ENCODE measurements around the gene HHIPL2.

The HHIPL2 gene

DNA sequence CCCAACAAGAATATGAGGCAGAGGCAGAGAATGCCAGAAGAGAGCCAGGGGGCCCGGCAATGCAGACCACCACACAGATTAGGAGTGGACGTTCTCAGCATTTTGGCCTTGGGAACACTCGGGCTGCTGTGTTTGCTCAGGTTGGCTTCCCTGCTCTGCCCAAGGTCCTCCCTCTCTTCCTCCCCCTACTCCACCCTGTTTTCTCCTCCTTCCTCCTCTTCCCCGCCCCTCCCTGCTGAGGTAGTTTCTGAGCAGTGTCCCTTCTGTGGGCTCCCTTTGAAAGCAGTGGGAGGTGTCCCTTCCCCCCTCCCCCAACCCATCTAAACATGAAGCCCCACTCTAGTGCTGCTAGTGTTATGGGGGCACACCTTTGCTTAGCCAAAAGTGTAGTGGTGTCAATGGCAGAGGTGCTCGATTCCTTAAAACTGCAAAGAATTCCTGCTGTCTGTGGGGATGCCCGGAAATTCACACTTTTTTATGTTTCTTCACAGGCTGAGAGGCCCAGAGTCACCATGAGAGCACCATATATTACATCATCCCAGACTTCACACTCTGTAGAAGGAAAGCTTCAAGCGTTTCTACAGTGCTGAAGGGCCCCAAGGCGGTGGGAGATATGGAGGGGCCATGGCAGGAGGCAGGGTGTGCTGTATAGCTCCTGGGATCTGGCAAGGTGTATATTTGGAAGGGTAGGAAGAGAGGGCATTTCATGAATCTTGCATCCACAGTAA lies at the start of gene HHIPL2:
HHIPL2 (minus strand) TSS at position 161 of the 728 bp plus-strand sequence; CDS start at position 101, 60 bp downstream.
- no peak for DNase-seq (ENCODE audit: low read depth in 1 of 2, low spot score in 1 of 2)

DNA sequence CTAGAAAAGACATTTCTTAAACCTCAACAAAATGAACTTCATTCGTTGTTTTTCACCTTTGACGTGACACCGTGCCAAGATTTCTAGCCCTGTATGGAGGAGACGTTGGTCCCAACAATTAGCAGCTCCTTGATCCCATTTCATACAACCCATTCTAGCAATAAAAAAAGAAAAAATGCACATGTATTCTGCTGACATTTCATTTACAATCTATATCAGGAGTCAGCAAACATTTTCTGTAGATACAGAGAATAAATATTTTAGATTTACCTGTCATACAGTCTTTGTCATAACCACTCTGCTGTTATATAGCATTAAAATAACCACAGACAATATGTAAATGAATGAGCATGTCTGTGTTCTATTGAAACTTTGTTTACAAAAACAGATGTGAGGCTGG lies 48.8 kb upstream of the HHIPL2 start:
- DNase-seq (ENCODE audit: low read depth in 1 of 2, low spot score in 1 of 2), result no peak

DNA sequence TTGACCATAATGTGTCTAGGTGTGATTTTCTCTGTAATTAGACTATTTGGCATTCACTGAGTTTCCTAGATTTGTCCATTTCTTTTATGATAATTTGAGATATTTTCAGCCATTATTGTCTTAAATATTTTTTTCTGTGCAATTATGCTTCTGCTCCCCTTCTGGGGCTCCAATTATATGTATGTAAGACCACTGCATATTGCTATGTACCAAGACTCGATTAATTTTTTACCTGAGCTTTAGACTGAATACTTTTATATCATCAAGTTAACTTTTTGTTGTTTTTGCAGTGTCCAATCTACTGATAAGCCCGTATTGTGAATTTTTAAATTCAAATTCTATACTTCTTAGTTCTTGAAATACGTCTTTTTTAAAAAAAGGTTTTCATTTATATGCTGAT lies 46.9 kb upstream of the HHIPL2 start:
- no peak for DNase-seq (ENCODE audit: low read depth in 1 of 2, low spot score in 1 of 2)

DNA sequence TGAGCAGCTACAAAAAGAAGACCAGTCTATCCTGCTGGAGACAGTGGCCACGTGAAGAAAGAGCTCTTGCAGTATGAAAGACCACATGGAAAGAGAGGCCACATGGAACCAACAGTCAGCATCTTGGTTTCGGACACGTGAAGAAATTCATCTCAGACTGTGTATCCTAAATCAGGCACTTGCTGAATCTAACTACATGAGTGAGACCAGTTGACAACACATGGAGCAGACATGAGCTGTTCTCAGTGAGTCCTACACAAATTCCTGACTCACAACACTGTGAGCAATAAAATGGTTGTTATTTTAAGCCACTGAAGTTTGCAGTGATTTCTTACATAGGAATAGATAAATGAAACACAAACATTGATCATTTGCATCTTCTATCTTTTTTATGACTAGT lies 44.3 kb upstream of the HHIPL2 start:
- DNase-seq (ENCODE audit: low read depth in 1 of 2, low spot score in 1 of 2), result no peak

DNA sequence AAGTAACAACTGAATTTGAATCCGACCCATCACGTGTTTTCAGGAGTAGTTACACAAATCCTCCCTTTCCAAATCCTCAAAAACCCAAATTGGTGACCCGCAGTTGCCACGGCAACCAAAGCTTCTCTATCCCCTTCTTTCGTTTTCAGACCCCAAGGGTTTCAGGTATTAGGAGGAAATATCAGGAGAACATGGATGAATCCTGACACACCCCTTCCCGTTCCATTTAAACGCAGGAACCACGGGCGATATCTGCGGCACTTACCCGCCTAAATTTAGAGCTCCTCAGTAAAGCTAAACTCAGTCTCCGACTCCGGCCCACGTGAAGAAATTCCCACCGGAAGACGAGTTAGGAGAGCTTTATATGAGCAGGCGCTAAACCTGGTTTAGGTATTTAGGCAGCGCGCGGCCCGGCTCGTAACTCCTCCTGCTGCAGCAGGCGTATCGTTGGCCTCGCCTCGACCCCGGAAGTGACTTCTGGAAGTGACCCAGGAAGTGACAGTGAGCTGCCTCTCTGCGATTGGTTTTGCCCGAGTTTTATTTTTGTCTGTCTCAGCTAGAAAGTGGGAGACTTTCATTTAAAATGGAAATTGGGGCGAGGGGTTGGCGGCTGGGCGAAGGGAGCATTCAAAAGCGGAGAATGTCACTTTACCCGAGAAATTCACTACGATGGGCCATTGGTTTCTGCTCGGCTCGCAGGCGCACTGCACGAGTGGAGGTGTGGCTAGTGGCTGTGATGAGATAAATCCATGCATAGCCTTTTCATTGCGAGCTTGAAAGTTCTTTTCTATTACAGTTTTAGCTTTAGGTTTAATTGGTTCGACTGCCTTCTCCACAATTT lies 41.8 kb upstream of the HHIPL2 start, which contains the start of gene TAF1A:
TAF1A (minus strand) TSS at position 472 of the 841 bp plus-strand sequence.
- DNase-seq (ENCODE audit: low read depth in 1 of 2, low spot score in 1 of 2), result peak; percentile 59 to 69

DNA sequence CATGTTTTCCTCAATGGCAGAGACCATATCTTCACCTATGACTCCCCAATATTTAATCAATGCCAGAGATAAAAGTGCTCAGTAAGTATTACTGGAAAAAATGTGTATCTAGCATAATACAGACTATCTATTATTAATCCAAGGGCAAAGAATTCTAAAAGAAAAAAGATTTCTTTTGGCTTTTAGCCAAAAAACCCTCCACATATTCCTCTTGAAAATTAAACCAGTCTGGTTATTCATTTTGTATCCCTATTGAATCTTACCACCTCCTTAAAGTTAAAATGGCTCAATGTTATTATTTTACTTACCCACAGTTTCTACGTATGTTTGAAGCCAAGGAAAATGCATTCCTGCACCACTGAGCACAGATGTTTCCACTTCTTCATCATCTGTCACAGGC lies 40.2 kb upstream of the HHIPL2 start:
- no peak for DNase-seq (ENCODE audit: low read depth in 1 of 2, low spot score in 1 of 2)

GRCh38 chr1:222586842-222587241 lies 38.9 kb upstream of the HHIPL2 start:
- DNase-seq (ENCODE audit: low read depth in 1 of 2, low spot score in 1 of 2), result no peak

GRCh38 chr1:222583079-222583478 lies 35.2 kb upstream of the HHIPL2 start:
- DNase-seq (ENCODE audit: low read depth in 1 of 2, low spot score in 1 of 2), result no peak

DNA sequence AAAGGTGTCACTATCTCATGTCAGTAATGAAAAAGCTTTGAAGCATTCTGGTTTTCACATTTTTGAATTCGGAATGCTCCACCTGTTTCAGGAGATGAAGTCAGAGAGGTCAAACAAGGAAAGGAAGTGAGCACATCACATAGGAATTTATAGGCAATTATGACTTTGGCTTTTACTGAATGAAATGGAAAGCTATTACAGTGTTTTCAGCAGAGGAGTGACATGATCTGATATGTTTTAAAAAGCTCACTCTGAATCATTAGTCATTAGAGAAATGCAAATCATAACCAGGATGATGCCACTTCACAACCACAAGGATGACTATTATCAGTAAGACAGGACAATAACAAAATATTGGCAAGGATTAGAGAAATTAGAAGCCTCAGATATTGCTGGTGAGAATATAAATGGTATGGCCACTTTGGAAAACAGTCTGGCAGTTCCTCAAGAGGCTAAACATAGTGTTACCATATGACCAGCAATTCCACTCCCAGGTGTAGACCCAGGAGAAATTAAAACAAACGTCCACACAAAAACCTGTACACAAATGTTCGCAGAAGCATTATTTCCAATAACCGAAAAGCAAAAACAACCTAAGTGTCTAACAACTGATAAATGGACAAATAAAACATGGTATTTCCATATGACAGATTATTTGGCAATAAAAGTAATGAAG lies 34.3 kb upstream of the HHIPL2 start:
- no peak for DNase-seq (ENCODE audit: low read depth in 1 of 2, low spot score in 1 of 2)

- no peak for DNase-seq (ENCODE audit: low read depth in 1 of 2, low spot score in 1 of 2)
Observed at GRCh38 chr1:222579316-222579715, 31.4 kb upstream of the HHIPL2 start.

DNA sequence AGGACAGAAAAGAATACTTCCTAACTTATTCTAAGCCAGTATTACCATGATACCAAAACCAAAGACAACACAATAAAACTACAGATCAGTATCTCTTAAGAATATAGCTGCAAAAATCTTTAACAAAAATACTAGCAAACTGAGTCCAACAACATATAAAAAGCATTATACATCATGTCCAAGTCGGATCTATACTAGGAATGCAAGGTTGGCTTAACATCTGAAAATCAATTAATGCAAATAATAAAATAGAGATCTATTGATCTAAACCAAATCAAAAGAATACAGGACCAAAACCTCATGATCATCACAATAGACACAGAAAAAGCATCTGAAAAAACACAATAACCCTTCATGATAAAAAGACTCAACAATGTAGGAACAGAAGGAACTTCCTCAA lies 22.9 kb upstream of the HHIPL2 start:
- DNase-seq (ENCODE audit: low read depth in 1 of 2, low spot score in 1 of 2), result no peak

DNA sequence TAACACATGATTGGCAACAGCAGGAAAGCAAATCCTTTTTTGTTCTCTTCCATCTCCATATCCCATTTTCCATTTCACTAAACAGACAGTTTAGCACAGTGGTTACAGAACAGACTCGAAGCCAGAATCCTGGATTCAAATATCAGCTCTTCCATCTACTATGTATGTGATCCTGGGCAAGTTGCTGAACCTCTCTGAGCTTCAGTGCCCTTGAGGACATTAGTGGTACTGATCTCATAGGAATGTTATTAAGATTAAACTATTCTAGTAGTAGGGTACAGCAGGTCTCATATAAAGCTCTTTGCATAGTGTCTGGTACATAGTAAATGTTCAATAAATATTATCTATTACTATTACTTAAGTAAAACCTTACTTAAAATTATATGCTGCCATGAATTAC lies 13.8 kb upstream of the HHIPL2 start:
- DNase-seq (ENCODE audit: low read depth in 1 of 2, low spot score in 1 of 2), result no peak

- DNase-seq (ENCODE audit: low read depth in 1 of 2, low spot score in 1 of 2), result no peak
Observed at GRCh38 chr1:222557574-222557973, 9.7 kb upstream of the HHIPL2 start.

- no peak for DNase-seq (ENCODE audit: low read depth in 1 of 2, low spot score in 1 of 2)
Observed at GRCh38 chr1:222557148-222557547, 9.2 kb upstream of the HHIPL2 start.

DNA sequence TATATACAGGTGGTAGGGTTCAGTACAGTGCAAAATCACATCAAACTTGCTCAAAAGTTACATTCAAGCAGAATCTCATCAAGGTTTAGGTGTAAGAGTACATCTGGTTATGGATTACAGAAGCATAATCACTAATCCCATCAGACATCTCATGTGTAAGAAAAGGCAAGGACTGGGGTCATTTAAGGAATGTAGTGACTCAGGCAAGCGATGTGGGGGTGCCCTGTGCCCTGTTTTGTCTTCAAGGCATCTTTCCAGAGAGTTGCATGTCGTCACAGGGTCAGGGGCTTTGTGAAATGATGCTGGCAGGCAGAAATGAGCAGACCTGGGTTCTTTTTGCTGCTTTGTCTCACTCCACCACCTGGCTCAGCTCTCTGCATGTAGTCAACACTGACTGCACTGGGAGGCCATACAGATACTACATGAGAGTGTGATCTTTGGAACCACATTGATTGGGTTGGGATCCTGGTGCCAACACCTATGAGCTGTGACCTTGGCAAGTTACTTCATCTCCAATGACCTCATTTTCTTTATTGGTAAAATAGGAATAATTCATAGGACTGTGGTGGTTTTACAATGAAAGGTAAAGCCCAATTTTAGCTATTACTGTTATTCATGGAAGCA lies 8.2 kb upstream of the HHIPL2 start:
- DNase-seq (ENCODE audit: low read depth in 1 of 2, low spot score in 1 of 2), result no peak

GRCh38 chr1:222554177-222554576 lies 6.3 kb upstream of the HHIPL2 start:
- DNase-seq (ENCODE audit: low read depth in 1 of 2, low spot score in 1 of 2), result no peak

GRCh38 chr1:222552882-222553281 lies 5.0 kb upstream of the HHIPL2 start:
- DNase-seq (ENCODE audit: low read depth in 1 of 2, low spot score in 1 of 2), result no peak

GRCh38 chr1:222547260-222547614 lies 667 bp downstream of the HHIPL2 start:
- no peak for DNase-seq (ENCODE audit: low read depth in 1 of 2, low spot score in 1 of 2)

- no peak for DNase-seq (ENCODE audit: low read depth in 1 of 2, low spot score in 1 of 2)
Observed at GRCh38 chr1:222546548-222547259, 1.2 kb downstream of the HHIPL2 start.

GRCh38 chr1:222546091-222546490 lies 1.8 kb downstream of the HHIPL2 start:
- DNase-seq (ENCODE audit: low read depth in 1 of 2, low spot score in 1 of 2), result no peak

DNA sequence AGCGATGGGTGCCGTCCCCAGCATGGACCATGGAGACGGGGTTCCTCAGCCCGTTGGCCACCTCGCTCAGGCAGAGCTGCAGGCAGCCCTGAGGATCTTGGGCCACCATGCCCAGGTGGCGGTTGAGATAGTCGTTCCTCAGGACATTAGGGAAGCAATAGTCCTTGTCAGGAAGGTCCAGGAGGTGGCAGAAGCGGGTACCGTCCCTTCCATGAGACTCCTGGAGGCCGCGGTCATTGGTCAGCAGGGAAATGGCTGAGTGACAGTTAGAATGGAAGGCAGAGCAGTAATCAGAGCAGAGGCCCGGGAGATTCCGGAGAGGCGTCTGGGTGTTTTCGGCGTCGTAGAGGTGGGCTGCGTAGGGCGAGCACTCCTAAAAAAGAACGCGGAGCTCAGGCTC lies 4.1 kb downstream of the HHIPL2 start:
- DNase-seq (ENCODE audit: low read depth in 1 of 2, low spot score in 1 of 2), result no peak

All from stimulated activated CD4-positive, alpha-beta T cell treated with anti-CD3 and anti-CD28 coated beads, Interleukin-15, amount 100 ng/mL, for 1 hour (primary cell).